Caco-2 (cell line): ENCODE results near the gene ITGAE. TPM values are rescaled to one million over a fixed set of nuclear protein-coding genes. Genes with fewer than 3 reads are reported as not detected.

Source experiments
- BruUV-seq: library from RNA; stranded (reverse); fragments of 400-500 nt; replicated peaks from 2 replicates; lab custom pipeline; 2021; lab: Mats Ljungman, UMichigan
- CTCF ChIA-PET: fragments of 300-600 bp; sonication (Branson Sonifier 250); formaldehyde crosslinking; loops from one replicate; lab custom pipeline; 2022; ENCODE audit warnings: antibody characterized with exemption; lab: Charles Lee
- POLR2A ChIA-PET: fragments of 300-600 bp; sonication (Branson Sonifier 250); formaldehyde crosslinking; loops from one replicate; lab custom pipeline; 2022; ENCODE audit warnings: antibody characterized with exemption; lab: Charles Lee
- DNase-seq, 2 experiments: peaks; one replicate each; pipeline versions ENCODE4 v3.0.0 to v3.0.0-alpha.2; 2020 to 2022
- H3K27me3 ChIP-seq: replicated peaks from 2 replicates; pipeline ENCODE4 v1.6.0; 2011; ENCODE audit warnings: low read length; ENCODE audit not compliant: control insufficient read depth, insufficient read depth
- H3K36me3 ChIP-seq: 2 replicates; pipeline ENCODE4 v1.5.1; 2011; ENCODE audit warnings: low read length; ENCODE audit not compliant: control insufficient read depth, insufficient read depth
- H3K4me1 ChIP-seq: fragments of 250-450 bp; sonication (Bioruptor Pico); 2 replicates; pipeline ENCODE4 v1.5.1; 2020; ENCODE audit warnings: mild to moderate bottlenecking
- H3K4me3 ChIP-seq: 2 replicates; pipeline ENCODE4 v1.5.1; 2011; ENCODE audit warnings: low read depth, mild to moderate bottlenecking, control low read depth, low read length
- H3K9me3 ChIP-seq: fragments of 250-450 bp; sonication (Bioruptor Pico); 2 replicates; pipeline ENCODE4 v1.5.1; 2020; ENCODE audit warnings: mild to moderate bottlenecking, moderate library complexity
- H3K27ac Mint-ChIP-seq: one replicate; pipeline ENCODE4 v1.8.0; 2022; ENCODE audit warnings: mixed read lengths; ENCODE audit not compliant: unreplicated experiment
- H3K27me3 Mint-ChIP-seq: one replicate; pipeline ENCODE4 v1.8.0; 2022; ENCODE audit warnings: mixed read lengths; ENCODE audit not compliant: insufficient read depth, unreplicated experiment
- H3K36me3 Mint-ChIP-seq: one replicate; pipeline ENCODE4 v1.8.0; 2022; ENCODE audit warnings: mild to moderate bottlenecking, mixed read lengths; ENCODE audit not compliant: insufficient read depth, unreplicated experiment
- H3K4me1 Mint-ChIP-seq: one replicate; pipeline ENCODE4 v1.8.0; 2022; ENCODE audit warnings: low read depth, mixed read lengths; ENCODE audit not compliant: unreplicated experiment
- H3K4me3 Mint-ChIP-seq: one replicate; pipeline ENCODE4 v1.8.0; 2022; ENCODE audit warnings: mild to moderate bottlenecking, moderate library complexity, mixed read lengths; ENCODE audit not compliant: unreplicated experiment
- H3K9me3 Mint-ChIP-seq: one replicate; pipeline ENCODE4 v1.8.0; 2022; ENCODE audit warnings: mixed read lengths; ENCODE audit not compliant: unreplicated experiment
- CTCF ChIP-seq, 2 experiments: fragments of 200-600 bp in 1 of 2; IDR thresholded peaks; 1 replicate in 1 of 2; 2 replicates in 1 of 2; pipeline versions ENCODE4 v1.5.1 to v1.8.0; 2011 to 2022; ENCODE audit warnings: antibody characterized with exemption in 1 of 2, control low read depth in 1 of 2, inconsistent platforms in 1 of 2, low read depth in 1 of 2, low read length in 1 of 2, mild to moderate bottlenecking in 1 of 2, moderate library complexity in 1 of 2; ENCODE audit not compliant: insufficient read depth in 1 of 2, severe bottlenecking in 1 of 2, unreplicated experiment in 1 of 2
- intact Hi-C: fragments of 100-400 bp; cut with micrococcal nuclease; formaldehyde crosslinking; loops from one replicate; pipeline ENCODE4 v1.10.0; 2022; ENCODE audit not compliant: unreplicated experiment
- total RNA-seq: library from RNA; stranded (reverse); gene quantifications from 2 replicates; pipeline ENCODE4 v1.2.3, GENCODE V29; 2022

Gene ITGAE
- total RNA-seq, 1 experiment from 2014 or later, result 12.8 TPM

GRCh38 chr17:3685174-3685573 is 115.8 kb downstream of the ITGAE start:
- intact Hi-C loops, result no loop called here
- no TSS peak for BruUV-seq
- CTCF ChIA-PET, result no interaction called here

GRCh38 chr17:3683054-3683511 is 117.9 kb downstream of the ITGAE start:
- no peaks in the 10 kb centered on the region for H3K27me3 ChIP-seq
- no peaks in the 10 kb centered on the region for H3K9me3 ChIP-seq
- POLR2A ChIA-PET, result no interaction called here
- no peak overlapping the region for H3K4me3 ChIP-seq
- H3K36me3 ChIP-seq, result no peaks in the 10 kb centered on the region
- no peak for DNase-seq
- no peaks in the 10 kb centered on the region for H3K4me1 ChIP-seq
- Mint-ChIP-seq H3K4me1 (no peaks in the 10 kb centered on the region), H3K36me3 (no peaks in the 10 kb centered on the region), H3K27me3 (no peaks in the 10 kb centered on the region), H3K27ac (no peak overlapping the region), H3K4me3 (no peak overlapping the region), H3K9me3 (no peaks in the 10 kb centered on the region)
- TF ChIP-seq CTCF (IDR thresholded peaks at IDR 0.05; ENCODE audit: insufficient read depth in 1 of 2, low read depth in 1 of 2, low read length in 1 of 2, severe bottlenecking in 1 of 2, unreplicated experiment in 1 of 2), result peak; percentile 46 to 65
- intact Hi-C loops, result no loop called here
- CTCF ChIA-PET, result interaction anchor here (0.6 kb wide), 1 partner anchor 9 kb away, joined by 4 read pairs; no protein-coding TSS in a partner anchor
- no TSS peak for BruUV-seq

More at GRCh38 chr17:3685174-3685573, 115.8 kb downstream of the ITGAE start:
- DNase-seq, result no peak
- H3K9me3 ChIP-seq, result no peaks in the 10 kb centered on the region
- POLR2A ChIA-PET, result no interaction called here
- no peaks in the 10 kb centered on the region for H3K4me1 Mint-ChIP-seq
- H3K4me1 ChIP-seq, result no peaks in the 10 kb centered on the region
- no peaks in the 10 kb centered on the region for H3K36me3 ChIP-seq
- no peaks in the 10 kb centered on the region for H3K27me3 ChIP-seq
- H3K36me3 Mint-ChIP-seq, result no peaks in the 10 kb centered on the region
- no peaks in the 10 kb centered on the region for H3K9me3 Mint-ChIP-seq
- H3K27ac Mint-ChIP-seq, result no peak overlapping the region
- no peak overlapping the region for H3K4me3 ChIP-seq
- no peaks in the 10 kb centered on the region for H3K27me3 Mint-ChIP-seq
- no peak overlapping the region for H3K4me3 Mint-ChIP-seq
- no peak for TF ChIP-seq CTCF (IDR thresholded peaks at IDR 0.05; ENCODE audit: insufficient read depth in 1 of 2, low read depth in 1 of 2, low read length in 1 of 2, severe bottlenecking in 1 of 2, unreplicated experiment in 1 of 2)

GRCh38 chr17:3682033-3682432 is 119.0 kb downstream of the ITGAE start:
- Mint-ChIP-seq H3K4me3 (no peak overlapping the region), H3K36me3 (no peaks in the 10 kb centered on the region), H3K27me3 (no peaks in the 10 kb centered on the region), H3K4me1 (no peaks in the 10 kb centered on the region), H3K9me3 (no peaks in the 10 kb centered on the region), H3K27ac (no peak overlapping the region)
- no peaks in the 10 kb centered on the region for H3K9me3 ChIP-seq
- no peak for TF ChIP-seq CTCF (IDR thresholded peaks at IDR 0.05; ENCODE audit: insufficient read depth in 1 of 2, low read depth in 1 of 2, low read length in 1 of 2, severe bottlenecking in 1 of 2, unreplicated experiment in 1 of 2)
- no TSS peak for BruUV-seq
- ChIA-PET CTCF (no interaction called here), POLR2A (no interaction called here)
- no peaks in the 10 kb centered on the region for H3K27me3 ChIP-seq
- intact Hi-C loops, result no loop called here
- H3K36me3 ChIP-seq, result no peaks in the 10 kb centered on the region
- no peaks in the 10 kb centered on the region for H3K4me1 ChIP-seq
- H3K4me3 ChIP-seq, result no peak overlapping the region
- no peak for DNase-seq
